HUES64 (cell line): Measurements from ENCODE around the gene OGFOD2.

Experiments
- H3K27ac ChIP-seq: 2 replicates; pipeline ENCODE4 v1.7.0; 2013; ENCODE audit warnings: low read depth, low read length, inconsistent platforms
- H3K27me3 ChIP-seq: 2 replicates; pipeline ENCODE4 v1.6.1; 2013; ENCODE audit warnings: mild to moderate bottlenecking, low read length; ENCODE audit not compliant: insufficient read depth
- H3K36me3 ChIP-seq: 2 replicates; pipeline ENCODE4 v1.6.1; 2013; ENCODE audit warnings: mild to moderate bottlenecking, low read length; ENCODE audit not compliant: insufficient read depth
- H3K4me1 ChIP-seq: 2 replicates; pipeline ENCODE4 v1.6.1; 2013; ENCODE audit warnings: mild to moderate bottlenecking, low read length, moderate library complexity; ENCODE audit not compliant: insufficient read depth
- H3K4me3 ChIP-seq: 2 replicates; pipeline ENCODE4 v1.5.1; 2013; ENCODE audit warnings: mild to moderate bottlenecking, low read length, moderate library complexity
- H3K9ac ChIP-seq: 2 replicates; pipeline ENCODE4 v1.6.1; 2013; ENCODE audit warnings: mild to moderate bottlenecking, low read depth, low read length
- H3K9me3 ChIP-seq: 2 replicates; pipeline ENCODE4 v1.6.1; 2013; ENCODE audit warnings: low read depth, low read length; ENCODE audit not compliant: insufficient read depth
- WGBS: fragments of 150-250, 120-280 bp; methylation state at CpG from one replicate; pipeline ENCODE4 v1.1.7; 2013; ENCODE audit warnings: missing lambda C conversion rate; 5-methylcytosine and 5-hydroxymethylcytosine counted together

The OGFOD2 gene

DNA sequence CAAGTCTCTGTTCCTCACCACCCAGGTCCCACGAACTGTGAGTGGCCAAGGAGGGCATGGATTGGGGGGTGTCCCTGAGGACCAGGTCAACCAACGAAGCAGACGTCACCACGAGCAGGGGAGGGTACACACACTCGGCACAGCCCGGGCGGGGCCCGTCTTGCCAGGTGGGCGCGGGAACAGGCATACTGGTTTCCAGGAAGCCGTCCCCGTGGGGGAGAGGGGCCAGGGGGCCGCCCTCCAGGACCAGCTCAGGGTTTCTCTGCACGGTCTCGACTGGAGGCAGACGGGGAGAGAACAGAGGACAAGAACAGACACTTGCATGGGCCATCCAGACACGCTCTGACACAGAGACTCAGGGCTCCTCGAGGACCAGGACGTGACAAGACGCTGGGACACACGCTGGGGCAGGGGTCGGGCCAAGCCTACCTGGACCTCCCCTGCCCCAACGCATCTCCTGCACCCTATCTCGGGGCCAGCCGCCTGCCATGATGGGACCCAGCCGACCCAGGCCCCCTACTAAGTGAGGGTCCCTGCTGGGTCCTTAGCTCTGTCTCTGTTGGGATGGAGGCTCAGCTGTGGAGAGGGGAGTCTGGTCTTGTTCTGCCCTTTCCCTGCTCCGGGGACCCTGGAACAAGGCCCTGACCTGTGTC lies 16.7 kb downstream of the OGFOD2 start:
- Histone ChIP-seq H3K27me3 (no peaks in the 10 kb centered on the region), H3K9ac (no peak overlapping the region), H3K4me1 (no peaks in the 10 kb centered on the region), H3K36me3 (no peaks in the 10 kb centered on the region), H3K4me3 (no peak overlapping the region), H3K9me3 (no peaks in the 10 kb centered on the region), H3K27ac (no peak overlapping the region)
- 89% methylated on average over 27 of the region's 27 CpGs for WGBS

- Histone ChIP-seq H3K9me3 (no peaks in the 10 kb centered on the region), H3K4me3 (no peak overlapping the region), H3K27ac (no peak overlapping the region), H3K36me3 (no peaks in the 10 kb centered on the region), H3K27me3 (no peaks in the 10 kb centered on the region), H3K4me1 (no peaks in the 10 kb centered on the region), H3K9ac (no peak overlapping the region)
- 93% methylated on average over 19 of the region's 19 CpGs for WGBS
Observed at GRCh38 chr12:122992386-122992785, 17.3 kb downstream of the OGFOD2 start.

- Histone ChIP-seq H3K27me3 (no peaks in the 10 kb centered on the region), H3K36me3 (no peaks in the 10 kb centered on the region)
- 97% methylated on average over 10 of the region's 10 CpGs for WGBS
Observed at GRCh38 chr12:122994140-122994675, 19.2 kb downstream of the OGFOD2 start.

DNA sequence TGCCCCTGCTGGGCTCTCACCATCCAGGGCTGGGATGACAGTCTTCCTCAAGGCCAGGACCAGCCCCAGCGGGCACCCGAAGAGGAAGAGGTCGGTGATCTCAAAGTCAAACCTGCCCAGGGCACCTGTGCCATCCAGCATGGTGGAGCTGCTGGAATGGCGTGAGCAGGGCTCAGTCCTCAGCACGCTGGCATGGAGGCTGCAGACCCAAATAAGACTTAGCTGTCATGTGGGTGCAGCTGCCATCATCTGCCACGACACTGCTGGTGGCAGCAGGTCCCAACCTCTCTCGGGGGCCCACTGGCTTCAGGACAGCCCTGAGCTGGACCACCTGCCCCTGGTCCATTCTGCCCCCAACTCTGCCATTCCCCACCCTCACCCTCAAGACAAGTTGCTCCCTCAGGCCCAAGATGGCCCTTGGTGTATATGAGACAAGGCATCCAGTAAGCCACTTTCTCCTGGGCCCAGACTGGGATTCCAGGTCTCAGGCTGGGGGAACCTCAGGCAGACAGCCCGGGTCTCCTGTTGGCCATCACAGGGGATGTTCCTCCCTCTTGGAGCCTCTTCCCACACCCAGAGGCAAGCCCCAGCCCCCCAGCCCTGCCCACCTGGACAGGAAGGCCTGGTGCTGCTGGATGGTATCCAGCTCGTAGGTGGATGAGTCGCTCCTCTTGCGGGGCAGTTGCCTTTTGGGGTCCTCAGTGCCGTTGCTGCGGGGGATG lies 19.9 kb downstream of the OGFOD2 start:
- 94% methylated on average over 13 of the region's 13 CpGs for WGBS
- Histone ChIP-seq H3K9ac (no peak overlapping the region), H3K4me1 (no peaks in the 10 kb centered on the region), H3K27me3 (no peaks in the 10 kb centered on the region), H3K36me3 (no peaks in the 10 kb centered on the region), H3K4me3 (no peak overlapping the region), H3K9me3 (no peaks in the 10 kb centered on the region), H3K27ac (no peak overlapping the region)

More at GRCh38 chr12:122994140-122994675, 19.2 kb downstream of the OGFOD2 start:
- H3K9ac ChIP-seq, result no peak overlapping the region
- no peak overlapping the region for H3K27ac ChIP-seq
- H3K4me1 ChIP-seq, result no peaks in the 10 kb centered on the region
- H3K4me3 ChIP-seq, result no peak overlapping the region
- H3K9me3 ChIP-seq, result no peaks in the 10 kb centered on the region

- Histone ChIP-seq H3K36me3 (no peaks in the 10 kb centered on the region), H3K4me1 (no peaks in the 10 kb centered on the region), H3K27ac (no peak overlapping the region), H3K9ac (no peak overlapping the region), H3K9me3 (no peaks in the 10 kb centered on the region), H3K4me3 (no peak overlapping the region), H3K27me3 (no peaks in the 10 kb centered on the region)
- 94% methylated on average over 20 of the region's 20 CpGs for WGBS
Observed at GRCh38 chr12:122995503-122996187, 20.6 kb downstream of the OGFOD2 start.

DNA sequence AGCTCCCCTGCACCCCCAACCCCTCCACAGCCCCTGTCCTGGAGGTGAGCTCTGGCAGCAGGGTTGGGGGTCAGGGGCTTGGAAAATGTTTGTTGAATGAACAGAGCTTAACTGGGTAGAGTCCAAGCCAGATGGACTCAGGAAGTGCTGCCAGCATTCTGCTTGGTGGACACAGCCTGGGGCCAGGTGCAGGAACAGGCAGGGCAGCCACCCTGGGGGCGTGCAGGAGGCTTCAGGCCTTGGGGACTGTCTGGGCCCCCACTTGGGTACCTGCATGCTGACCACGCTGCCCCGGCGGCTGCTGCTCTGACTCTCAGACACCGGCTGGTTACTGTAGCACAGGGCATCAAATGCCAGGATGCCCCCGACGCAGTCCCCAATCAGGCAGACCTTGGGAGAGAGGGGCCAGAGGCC lies 21.2 kb downstream of the OGFOD2 start:
- Histone ChIP-seq H3K36me3 (no peaks in the 10 kb centered on the region), H3K27me3 (no peaks in the 10 kb centered on the region), H3K27ac (no peak overlapping the region), H3K9ac (no peak overlapping the region), H3K9me3 (no peaks in the 10 kb centered on the region), H3K4me3 (no peak overlapping the region), H3K4me1 (no peaks in the 10 kb centered on the region)
- WGBS, result 97% methylated on average over 7 of the region's 7 CpGs

- Histone ChIP-seq H3K9me3 (no peaks in the 10 kb centered on the region), H3K27ac (no peak overlapping the region), H3K9ac (no peak overlapping the region), H3K36me3 (no peaks in the 10 kb centered on the region), H3K27me3 (no peaks in the 10 kb centered on the region), H3K4me3 (no peak overlapping the region), H3K4me1 (no peaks in the 10 kb centered on the region)
- 95% methylated on average over 16 of the region's 16 CpGs for WGBS
Observed at GRCh38 chr12:122996621-122997342, 21.7 kb downstream of the OGFOD2 start.

GRCh38 chr12:122997343-122998250 lies 22.6 kb downstream of the OGFOD2 start:
- no peak overlapping the region for H3K4me3 ChIP-seq
- no peak overlapping the region for H3K9ac ChIP-seq
- H3K4me1 ChIP-seq, result no peaks in the 10 kb centered on the region
- no peaks in the 10 kb centered on the region for H3K27me3 ChIP-seq
- H3K9me3 ChIP-seq, result no peaks in the 10 kb centered on the region
- H3K27ac ChIP-seq, result no peak overlapping the region
- 94% methylated on average over 25 of the region's 25 CpGs for WGBS
- no peaks in the 10 kb centered on the region for H3K36me3 ChIP-seq

DNA sequence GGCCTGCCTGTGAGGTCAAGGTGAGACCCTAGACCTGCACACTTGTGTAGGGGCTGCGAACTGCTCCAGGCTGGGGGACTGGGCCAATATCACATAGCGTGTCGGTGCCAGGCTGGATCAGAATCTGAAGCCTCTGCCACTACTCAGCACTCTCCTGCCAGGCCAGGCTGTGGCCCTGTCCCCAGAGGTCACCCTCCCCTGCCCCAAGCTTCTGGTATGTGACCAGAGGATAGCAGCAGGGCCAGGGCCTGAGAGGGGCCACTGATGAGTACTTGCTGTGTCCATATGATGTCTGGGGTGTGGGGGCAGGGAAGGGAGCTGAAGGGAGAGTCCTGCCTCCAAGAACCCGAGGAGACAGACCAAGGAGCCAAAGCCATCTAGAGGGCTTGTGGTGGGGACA lies 23.3 kb downstream of the OGFOD2 start:
- no peak overlapping the region for H3K27ac ChIP-seq
- 93% methylated on average over 4 of the region's 4 CpGs for WGBS
- H3K36me3 ChIP-seq, result no peaks in the 10 kb centered on the region
- no peak overlapping the region for H3K4me3 ChIP-seq
- H3K4me1 ChIP-seq, result no peaks in the 10 kb centered on the region
- no peak overlapping the region for H3K9ac ChIP-seq
- H3K27me3 ChIP-seq, result no peaks in the 10 kb centered on the region
- no peaks in the 10 kb centered on the region for H3K9me3 ChIP-seq

DNA sequence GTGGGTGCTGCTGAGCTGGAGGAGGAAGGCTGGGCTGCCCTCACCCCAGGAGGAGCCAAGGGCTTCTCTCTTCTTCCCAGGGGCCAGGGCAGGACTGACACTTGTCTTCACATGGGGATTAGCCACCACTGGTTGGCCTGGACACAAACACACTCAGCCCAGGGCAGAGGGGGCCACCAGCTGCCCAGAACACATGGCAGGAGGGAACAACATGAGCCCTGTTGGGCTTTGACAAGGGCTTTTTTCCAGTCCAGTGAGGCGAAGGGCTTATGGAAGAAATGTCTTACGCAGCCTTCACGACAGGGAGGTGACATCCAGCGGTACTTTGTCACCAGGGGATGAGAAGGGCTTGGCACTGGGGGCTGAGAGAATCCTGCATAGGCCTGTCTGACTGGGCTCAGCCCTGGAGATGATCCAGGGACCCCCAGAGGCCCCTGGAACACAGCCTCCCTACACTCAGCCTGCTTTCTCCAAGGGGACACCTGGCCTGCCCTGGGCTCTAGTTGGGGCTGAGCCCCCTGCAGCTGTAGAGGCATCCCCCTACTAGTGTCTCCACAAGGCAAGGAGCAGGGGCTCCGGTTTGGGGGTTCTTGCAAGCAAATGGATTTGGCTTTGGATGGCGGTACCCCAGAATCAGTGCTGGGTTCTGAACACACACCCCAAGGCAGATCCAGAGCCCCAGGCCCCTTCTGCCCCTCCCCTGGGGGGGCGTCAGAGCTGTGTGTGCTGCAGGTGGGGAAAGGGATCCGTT lies 24.3 kb downstream of the OGFOD2 start:
- no peaks in the 10 kb centered on the region for H3K36me3 ChIP-seq
- WGBS, result 96% methylated on average over 8 of the region's 8 CpGs
- H3K4me3 ChIP-seq, result no peak overlapping the region
- H3K9me3 ChIP-seq, result no peaks in the 10 kb centered on the region
- no peaks in the 10 kb centered on the region for H3K27me3 ChIP-seq
- H3K4me1 ChIP-seq, result no peaks in the 10 kb centered on the region
- no peak overlapping the region for H3K9ac ChIP-seq
- H3K27ac ChIP-seq, result no peak overlapping the region
